AG04450 (cell line): ENCODE measurements around the gene TRIM40. TPM values are rescaled to one million over a fixed set of nuclear protein-coding genes. Genes with fewer than 3 reads are reported as not detected.
A peak's percentile ranks its signal among the peaks of the same experiment; 100 is the strongest.
"Not testable (repeated sequence)": the region's sequence is repeated elsewhere in the genome, so short reads cannot be mapped to it uniquely, and the experiment has no call there.

Source experiments
- CTCF ChIA-PET: fragments of 300-600, 350-600 bp; formaldehyde crosslinking; extraction: SDS; loops from one replicate; lab custom pipeline; 2022; ENCODE audit warnings: antibody characterized with exemption, inconsistent platforms; lab: Charles Lee
- POLR2A ChIA-PET: fragments of 350-600 bp; formaldehyde crosslinking; extraction: SDS; loops from one replicate; lab custom pipeline; 2021; ENCODE audit warnings: antibody characterized with exemption, inconsistent platforms; lab: Yijun Ruan, JAX
- DNase-seq: peaks from one replicate; pipeline ENCODE4 v3.0.0-alpha.2; 2011; ENCODE audit warnings: low read depth, low spot score
- H3K27ac ChIP-seq: one replicate; pipeline ENCODE4 v1.5.1; 2012; ENCODE audit warnings: low read depth, low read length, control low read depth
- H3K27me3 ChIP-seq: one replicate; pipeline ENCODE4 v1.6.0; 2012; ENCODE audit warnings: low read length; ENCODE audit not compliant: control insufficient read depth, insufficient read depth
- H3K4me3 ChIP-seq: 2 replicates; pipeline ENCODE4 v1.5.1; 2011; ENCODE audit warnings: mild to moderate bottlenecking, low read depth, low read length, control low read depth
- H3K9me3 ChIP-seq: 2 replicates; pipeline ENCODE4 v1.5.1; 2012; ENCODE audit warnings: low read length; ENCODE audit not compliant: control insufficient read depth, insufficient read depth
- polyA plus RNA-seq: library from polyadenylated mRNA; depleted of rRNA; stranded (reverse); fragments of >200 nt; gene quantifications from 2 replicates; pipeline ENCODE4 v1.2.3, GENCODE V29; 2011
- TF ChIP-seq, protein P1 (sequence below): IDR thresholded peaks from 2 replicates; pipeline ENCODE4 v1.5.1; 2011; ENCODE audit warnings: low read depth, low read length, control low read depth, inconsistent platforms

TRIM40 gene
- polyA plus RNA-seq, 1 experiment: not detected

DNA sequence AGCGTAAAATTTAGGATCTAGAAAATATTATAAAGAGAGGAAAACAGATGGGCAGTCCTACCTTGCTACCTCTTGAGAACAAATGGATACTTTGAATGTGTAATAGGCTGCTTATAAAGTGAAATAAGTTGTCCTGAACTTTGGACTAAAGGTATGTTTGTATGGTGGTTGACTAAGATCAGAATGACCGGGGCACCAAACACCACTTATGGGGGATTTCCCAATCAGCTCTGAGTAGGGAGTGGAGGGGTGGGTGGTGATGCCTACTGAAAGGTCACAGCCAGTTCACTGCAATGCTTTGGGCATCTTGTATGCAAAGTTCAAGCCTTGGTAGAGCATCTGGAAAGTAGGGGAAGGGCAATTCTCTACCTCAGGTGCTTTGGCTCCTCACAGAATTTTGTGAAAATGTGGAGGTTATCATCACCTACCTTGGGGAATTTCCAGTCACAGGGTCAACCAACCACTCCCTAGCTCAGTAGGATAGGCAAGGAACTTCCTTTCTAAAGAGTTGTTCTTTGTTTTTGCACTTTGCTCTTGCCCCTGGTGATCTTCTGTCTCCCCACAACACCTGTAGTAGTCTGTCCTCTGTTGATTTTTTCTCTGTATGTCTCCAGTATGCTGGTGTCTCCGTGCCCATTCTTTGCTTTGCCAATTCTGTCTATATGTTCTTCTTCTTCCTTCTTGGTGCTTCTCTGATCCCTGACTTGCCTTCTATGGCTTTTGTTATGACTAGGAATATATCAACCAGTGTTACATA is 22.8 kb upstream of the TRIM40 start, which contains the start of gene TRIM31:
Gene TRIM31, minus strand, starts transcription at position 88 of the 757 bp plus-strand sequence. CDS start 285 bp downstream, outside the sequence.
- no peak for DNase-seq
- POLR2A ChIA-PET: no interaction called here
- TF ChIP-seq, protein P1, sequence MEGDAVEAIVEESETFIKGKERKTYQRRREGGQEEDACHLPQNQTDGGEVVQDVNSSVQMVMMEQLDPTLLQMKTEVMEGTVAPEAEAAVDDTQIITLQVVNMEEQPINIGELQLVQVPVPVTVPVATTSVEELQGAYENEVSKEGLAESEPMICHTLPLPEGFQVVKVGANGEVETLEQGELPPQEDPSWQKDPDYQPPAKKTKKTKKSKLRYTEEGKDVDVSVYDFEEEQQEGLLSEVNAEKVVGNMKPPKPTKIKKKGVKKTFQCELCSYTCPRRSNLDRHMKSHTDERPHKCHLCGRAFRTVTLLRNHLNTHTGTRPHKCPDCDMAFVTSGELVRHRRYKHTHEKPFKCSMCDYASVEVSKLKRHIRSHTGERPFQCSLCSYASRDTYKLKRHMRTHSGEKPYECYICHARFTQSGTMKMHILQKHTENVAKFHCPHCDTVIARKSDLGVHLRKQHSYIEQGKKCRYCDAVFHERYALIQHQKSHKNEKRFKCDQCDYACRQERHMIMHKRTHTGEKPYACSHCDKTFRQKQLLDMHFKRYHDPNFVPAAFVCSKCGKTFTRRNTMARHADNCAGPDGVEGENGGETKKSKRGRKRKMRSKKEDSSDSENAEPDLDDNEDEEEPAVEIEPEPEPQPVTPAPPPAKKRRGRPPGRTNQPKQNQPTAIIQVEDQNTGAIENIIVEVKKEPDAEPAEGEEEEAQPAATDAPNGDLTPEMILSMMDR: no peak
- peaks cover 26% of the 10 kb centered on the region for H3K27me3 ChIP-seq
- no peak within 1 kb of the TSS for H3K27ac ChIP-seq
- H3K4me3 ChIP-seq: no peak within 1 kb of the TSS
- CTCF ChIA-PET: interaction anchor here (4.6 kb wide), 1 partner anchor 18 kb away, joined by 27 read pairs; no protein-coding TSS in a partner anchor
- no peaks in the 10 kb centered on the region for H3K9me3 ChIP-seq

DNA sequence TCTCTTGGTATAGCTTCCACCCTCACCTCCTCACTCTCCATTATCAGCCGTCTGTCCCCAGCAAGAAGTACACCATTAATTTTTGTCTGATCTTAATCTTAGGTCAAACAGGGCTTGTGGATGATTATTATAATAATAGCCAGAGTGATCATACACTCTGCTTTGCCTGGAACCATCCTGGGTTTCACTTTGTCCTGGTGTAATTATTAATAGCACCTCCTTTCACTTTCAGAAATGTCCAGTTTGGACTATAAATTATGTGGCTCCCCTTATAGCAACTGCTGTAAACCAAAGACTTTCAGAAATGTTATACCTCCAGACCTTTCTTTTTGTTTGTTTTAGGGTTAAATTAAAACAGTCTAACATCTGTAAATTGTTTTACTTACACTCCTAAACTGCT is 22.1 kb upstream of the TRIM40 start:
- peaks cover 26% of the 10 kb centered on the region for H3K27me3 ChIP-seq
- ChIA-PET POLR2A (no interaction called here), CTCF (interaction anchor here (4.6 kb wide), 1 partner anchor 17 kb away, joined by 27 read pairs; no protein-coding TSS in a partner anchor)
- TF ChIP-seq, protein P1: no peak
- no peak overlapping the region for H3K27ac ChIP-seq
- DNase-seq: no peak
- no peak overlapping the region for H3K4me3 ChIP-seq
- no peaks in the 10 kb centered on the region for H3K9me3 ChIP-seq

DNA sequence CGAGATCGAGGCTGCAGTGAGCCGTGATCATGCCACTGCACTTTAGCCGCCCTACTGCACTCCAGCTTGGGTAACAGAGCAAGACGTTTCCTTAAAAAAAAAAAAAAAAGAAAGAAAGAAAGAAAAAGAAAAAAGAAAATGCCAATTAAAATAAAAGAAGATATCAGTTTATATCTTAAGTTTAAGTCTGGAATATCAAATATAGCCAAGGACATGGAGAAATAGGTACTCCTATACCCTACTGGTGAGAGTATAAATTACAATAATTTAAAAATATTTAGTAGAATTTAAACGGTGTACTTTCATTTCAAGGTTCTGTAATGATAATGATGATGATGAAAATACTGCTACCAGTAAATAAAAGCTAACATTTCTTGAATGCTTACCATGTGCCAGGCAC is 19.2 kb upstream of the TRIM40 start:
- CTCF ChIA-PET: interaction anchor here (0.5 to 4.6 kb wide), 3 partner anchors 13 to 484 kb away, joined by 3 to 27 read pairs (median 5); partner anchors contain the start of gene GABBR1
- POLR2A ChIA-PET: no interaction called here
- Histone ChIP-seq H3K27ac (no peak overlapping the region), H3K27me3 (peaks cover 12% of the 10 kb centered on the region), H3K9me3 (no peaks in the 10 kb centered on the region), H3K4me3 (no peak overlapping the region)
- DNase-seq: no peak
- TF ChIP-seq, protein P1: peak; percentile 14; the same call in 1 of the 2 replicates

DNA sequence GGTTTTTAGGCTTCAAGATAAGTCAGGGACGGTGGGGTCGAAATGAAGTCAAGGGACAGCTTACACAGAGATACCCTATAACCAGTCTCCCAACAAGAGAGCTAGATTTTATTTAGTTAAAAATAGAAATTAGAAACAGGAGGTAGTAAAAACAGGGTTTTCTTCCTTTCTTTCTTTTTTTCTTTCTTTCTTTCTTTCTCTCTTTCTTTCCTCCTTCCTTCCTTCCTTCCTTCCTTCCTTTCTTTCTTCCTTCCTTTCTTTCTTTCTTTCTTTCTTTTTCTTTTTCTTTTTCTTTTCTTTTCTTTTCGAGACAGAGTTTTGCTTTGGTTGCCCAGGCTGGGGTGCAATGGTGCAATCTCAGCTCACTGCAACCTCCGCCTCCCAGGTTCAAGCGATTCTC is 17.2 kb upstream of the TRIM40 start:
- DNase-seq, POLR2A ChIA-PET, H3K9me3 ChIP-seq, H3K27me3 ChIP-seq, H3K27ac ChIP-seq, H3K4me3 ChIP-seq: not testable (repeated sequence)
- CTCF ChIA-PET: interaction anchor here (0.5 to 2.8 kb wide), 4 partner anchors 10 to 15 kb away, joined by 3 to 16 read pairs (median 6); no protein-coding TSS in a partner anchor

DNA sequence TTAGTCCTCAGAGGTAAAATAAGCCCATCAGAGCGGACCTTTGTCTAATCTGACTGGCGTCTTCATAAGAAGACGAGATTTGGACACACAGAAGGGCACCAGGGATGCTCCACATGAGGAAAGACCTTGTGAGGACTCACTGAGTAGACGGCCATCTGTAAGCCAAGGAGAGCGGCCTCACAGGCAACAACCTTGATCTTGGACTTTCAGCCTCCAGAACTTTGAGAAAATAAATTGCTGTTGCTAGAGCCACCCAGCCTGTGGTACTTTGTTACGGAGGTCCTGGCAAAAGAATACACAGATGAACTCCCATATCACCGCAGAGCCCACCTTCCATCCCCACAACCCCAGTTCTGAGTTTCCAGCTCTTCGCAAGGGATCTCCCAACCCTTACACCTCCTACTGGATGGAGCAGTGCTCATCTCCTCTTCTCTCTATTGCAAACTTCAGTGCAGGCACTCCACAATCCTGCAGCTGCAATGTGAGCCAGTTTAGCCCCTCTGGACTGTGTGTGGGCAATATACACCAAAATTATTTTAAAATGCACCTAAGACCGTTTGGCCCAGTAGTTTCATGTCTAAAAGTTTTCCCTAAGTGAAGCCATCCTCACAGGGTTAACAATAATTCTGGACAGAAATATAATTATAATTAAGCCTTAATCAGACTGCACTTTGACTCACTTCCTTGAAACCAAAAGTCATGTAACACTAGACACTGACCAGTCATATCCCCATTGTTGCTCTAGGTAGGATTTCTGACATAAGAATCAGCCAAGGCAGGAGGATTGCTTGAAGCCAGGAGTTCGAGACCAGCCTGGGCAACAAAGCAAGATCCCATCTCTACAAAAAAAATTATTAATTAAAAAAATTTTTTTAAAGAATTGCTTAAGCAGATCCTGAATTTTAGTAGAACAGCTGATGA is 14.2 kb upstream of the TRIM40 start:
- POLR2A ChIA-PET: no interaction called here
- no peak overlapping the region for H3K27ac ChIP-seq
- no peak for DNase-seq
- H3K9me3 ChIP-seq: no peaks in the 10 kb centered on the region
- H3K4me3 ChIP-seq: no peak overlapping the region
- H3K27me3 ChIP-seq: peaks cover 17% of the 10 kb centered on the region
- CTCF ChIA-PET: interaction anchor here (3.3 kb wide), 1 partner anchor 10 kb away, joined by 28 read pairs; no protein-coding TSS in a partner anchor
- TF ChIP-seq, protein P1: no peak
